NOMO-1 treated with dmso at 0.1 percent for 144 hours (cell line): Measurements from ENCODE around the gene NINJ2.
"Not testable (repeated sequence)": the region's sequence is repeated elsewhere in the genome, so short reads cannot be mapped to it uniquely, and the experiment has no call there.

Experiments
- DNase-seq: peaks from one replicate; lab custom pipeline; 2025; ENCODE audit not compliant: unreplicated experiment; lab: John Stamatoyannopoulos, UW

Gene NINJ2, protein sequence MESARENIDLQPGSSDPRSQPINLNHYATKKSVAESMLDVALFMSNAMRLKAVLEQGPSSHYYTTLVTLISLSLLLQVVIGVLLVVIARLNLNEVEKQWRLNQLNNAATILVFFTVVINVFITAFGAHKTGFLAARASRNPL

GRCh38 chr12:663293-663871 is at the start of gene NINJ2:
NINJ2 (minus strand) TSS chr12:663445; CDS start chr12:663360, 85 bp downstream.
- DNase-seq: no peak

GRCh38 chr12:712172-712863 is 49.1 kb upstream of the NINJ2 start:
- DNase-seq: no peak

DNA sequence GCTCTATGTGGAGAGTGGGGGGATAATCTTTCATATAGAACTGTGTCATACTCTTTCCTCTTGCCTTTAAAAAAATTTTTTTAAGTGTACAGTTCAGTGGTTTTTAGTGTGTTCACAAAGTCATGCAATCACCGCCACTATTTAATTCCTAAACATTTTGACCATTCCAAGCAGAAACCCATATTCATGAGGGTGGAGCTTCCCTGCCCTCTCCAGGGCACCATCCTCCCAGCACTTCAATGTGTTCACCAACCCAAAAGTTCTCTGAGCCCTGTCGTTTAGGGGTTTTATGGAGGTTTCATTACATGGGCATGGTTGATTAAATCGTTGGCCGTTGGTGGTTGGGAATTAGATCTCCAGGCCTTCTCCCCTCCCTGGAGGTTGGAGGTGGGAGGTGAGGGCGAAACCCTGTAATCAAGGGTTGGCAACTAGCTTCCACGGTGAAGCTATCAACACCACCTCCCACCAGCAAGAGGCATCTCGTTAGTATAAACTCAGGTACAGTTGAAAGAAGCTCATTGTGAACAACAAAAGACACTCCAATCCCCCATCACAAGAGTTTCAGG is 46.3 kb upstream of the NINJ2 start:
- DNase-seq: no peak

DNA sequence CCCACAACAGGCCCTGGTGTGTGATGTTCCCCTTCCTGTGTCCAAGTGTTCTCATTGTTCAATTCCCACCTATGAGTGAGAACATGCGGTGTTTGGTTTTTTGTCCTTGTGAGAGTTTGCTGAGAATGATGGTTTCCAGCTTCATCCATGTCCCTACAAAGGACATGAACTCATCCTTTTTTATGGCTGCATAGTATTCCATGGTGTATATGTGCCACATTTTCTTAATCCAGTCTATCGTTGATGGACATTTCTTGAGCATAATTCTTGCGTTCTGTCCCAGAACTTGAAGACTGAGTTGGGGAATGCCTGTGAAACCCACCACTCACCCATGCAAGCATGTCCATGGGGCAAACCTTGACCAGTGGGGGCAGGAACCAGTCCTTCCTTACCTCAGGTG is 44.8 kb upstream of the NINJ2 start:
- not testable (repeated sequence) for DNase-seq

GRCh38 chr12:704516-705242 is 41.4 kb upstream of the NINJ2 start:
- DNase-seq: no peak

DNA sequence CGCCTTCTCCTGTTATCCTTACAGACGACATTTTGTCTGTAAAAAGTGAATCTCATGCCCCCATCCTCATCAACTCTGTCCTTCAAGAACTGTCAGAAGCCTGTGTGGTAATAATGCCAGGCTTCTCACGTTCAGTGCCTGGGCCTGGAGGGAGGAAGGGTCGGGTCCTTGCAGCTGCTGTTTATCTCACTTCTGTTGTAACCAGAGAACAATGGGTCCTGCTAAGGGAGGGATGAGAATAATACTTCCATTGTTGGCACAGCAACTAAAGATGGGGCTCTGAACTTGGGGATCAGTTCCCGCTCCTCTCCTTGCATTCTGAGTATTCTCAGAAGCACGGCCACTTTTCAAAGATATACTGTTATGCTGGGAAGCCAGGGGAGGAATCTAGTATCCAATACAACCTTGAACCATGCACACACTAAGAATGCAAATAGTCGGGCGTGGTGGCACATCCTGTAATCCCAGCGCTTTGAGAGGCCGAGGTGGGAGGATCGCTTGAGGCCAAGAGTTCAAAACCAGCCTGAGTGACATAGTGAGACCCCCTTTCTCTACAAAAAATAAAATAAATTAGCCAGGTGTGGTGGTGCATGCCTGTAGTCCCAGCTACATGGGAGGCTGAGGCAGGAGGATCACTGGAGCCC is 38.8 kb upstream of the NINJ2 start:
- no peak for DNase-seq

DNA sequence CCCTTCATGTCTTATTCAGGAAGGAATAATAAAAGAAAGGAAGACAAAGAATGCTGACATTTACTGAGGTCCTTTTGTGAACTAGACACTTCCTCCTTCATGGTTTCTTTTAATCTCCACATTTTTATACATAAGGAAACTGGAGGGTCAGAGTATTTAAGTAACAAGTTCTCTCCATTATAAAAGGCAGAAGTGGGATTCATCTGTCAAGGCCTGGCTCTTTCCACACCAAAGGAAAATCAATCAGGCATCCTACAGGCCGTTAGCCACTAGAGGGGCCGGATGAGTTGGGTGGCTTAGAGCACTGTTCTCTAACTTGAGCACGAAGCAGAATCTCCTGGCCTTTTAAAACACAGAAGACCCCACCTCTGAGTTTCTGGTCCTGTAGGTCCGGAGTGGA is 36.8 kb upstream of the NINJ2 start:
- DNase-seq: no peak

GRCh38 chr12:698222-698621 is 35.0 kb upstream of the NINJ2 start:
- DNase-seq: not testable (repeated sequence)

GRCh38 chr12:697481-697880 is 34.2 kb upstream of the NINJ2 start:
- peak; percentile 20 for DNase-seq

GRCh38 chr12:694734-695503 is 31.7 kb upstream of the NINJ2 start:
- peak; percentile 37 for DNase-seq

GRCh38 chr12:693934-694533 is 30.8 kb upstream of the NINJ2 start:
- DNase-seq: no peak

DNA sequence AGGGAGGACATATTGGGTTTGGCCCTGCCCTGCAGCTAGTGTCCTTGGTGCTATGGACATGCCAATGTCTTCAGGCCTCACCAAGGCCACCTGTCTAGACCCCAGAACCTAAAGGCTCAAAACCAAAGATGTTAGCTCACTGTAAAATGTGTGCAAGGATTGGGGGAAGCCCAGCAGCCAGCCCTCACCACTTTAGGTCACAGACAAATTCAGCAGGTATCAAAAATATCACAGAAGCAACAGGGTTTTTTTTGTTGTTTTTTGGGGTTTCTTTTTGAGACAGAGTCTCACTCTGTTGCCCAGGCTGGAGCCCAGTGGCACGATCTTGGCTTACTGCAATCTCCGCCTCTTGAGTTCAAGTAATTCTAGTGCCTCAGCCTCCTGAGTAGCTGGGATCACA is 29.0 kb upstream of the NINJ2 start:
- no peak for DNase-seq

DNA sequence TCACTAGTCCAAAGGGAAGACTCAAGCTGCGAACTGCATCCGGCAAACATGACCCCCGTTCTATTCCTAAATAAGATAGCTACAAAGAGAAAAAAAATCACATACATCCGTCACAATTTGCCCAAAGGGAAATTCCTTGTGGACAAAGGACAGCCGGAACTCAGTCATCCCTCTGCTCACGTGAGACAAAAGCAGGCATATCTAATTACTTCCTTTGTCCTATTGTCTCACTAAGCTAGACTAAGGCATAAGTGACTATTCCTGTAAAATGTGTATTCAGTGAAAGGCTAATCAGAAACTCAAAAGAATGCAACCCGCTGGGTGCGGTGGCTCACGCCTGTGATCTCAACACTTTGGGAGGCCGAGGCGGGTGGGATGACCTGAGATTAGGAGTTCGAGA is 27.2 kb upstream of the NINJ2 start:
- DNase-seq: no peak

DNA sequence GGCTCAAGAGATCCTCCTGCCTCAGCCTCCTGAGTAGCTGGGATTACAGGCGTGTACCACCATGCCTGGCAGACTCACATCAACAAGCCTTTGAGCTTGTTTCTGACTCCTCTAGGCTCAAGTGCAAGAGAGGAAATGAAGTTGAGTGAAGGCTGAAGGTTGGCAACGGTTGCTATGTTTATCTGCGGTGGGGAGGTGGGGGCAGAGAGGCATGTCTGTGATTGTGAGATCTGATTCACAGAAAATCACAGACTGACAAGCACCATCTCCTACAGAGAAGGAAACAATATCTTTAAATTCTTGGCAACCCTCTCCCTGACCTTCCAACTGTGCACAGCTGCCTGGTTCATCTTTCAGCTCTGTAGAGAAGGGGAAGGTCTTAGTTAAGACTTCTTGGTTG is 22.1 kb upstream of the NINJ2 start:
- peak; percentile 13 for DNase-seq

GRCh38 chr12:684416-684815 is 21.2 kb upstream of the NINJ2 start:
- DNase-seq: no peak

DNA sequence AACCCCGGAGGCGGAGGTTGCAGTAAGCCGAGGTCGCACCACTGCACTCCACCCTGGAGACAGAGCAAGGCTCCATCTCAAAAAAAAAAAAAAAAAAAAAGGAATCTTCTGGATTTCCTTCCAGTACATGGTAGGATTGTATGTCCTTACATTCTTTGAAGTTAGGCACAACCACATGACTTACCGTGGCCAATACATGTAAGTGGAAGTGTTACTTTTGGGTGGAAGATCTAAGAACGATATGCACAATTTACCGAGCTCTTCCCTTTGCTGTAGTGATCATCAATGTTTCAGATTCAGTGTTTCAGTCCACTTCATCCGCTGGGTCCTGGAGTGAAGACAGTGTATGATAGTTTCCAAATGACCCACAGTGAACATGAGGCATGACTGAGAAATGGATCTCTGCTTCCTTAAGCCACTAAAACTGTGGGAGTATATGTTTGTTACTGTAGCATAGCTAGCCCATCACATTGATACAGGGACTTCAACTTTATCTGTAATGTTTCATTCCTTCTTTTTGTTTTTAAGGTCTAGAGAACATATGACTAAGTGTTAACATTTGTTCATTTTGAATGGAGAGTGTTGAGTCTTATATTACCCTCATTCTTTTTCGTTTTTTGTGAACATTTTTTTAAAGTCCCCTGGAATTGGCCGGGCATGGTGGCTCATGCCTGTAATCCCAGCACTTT is 18.5 kb upstream of the NINJ2 start:
- DNase-seq: no peak

- DNase-seq: no peak
Observed at GRCh38 chr12:678747-679712, 15.8 kb upstream of the NINJ2 start.

- no peak for DNase-seq
Observed at GRCh38 chr12:675562-675961, 12.3 kb upstream of the NINJ2 start.
